Osteocyte (in vitro differentiated cells): ENCODE results near the gene DTX4. TPM values are rescaled to one million over a fixed set of nuclear protein-coding genes. Genes with fewer than 3 reads are reported as not detected.

Source experiments
- DNase-seq: peaks from one replicate; pipeline ENCODE4 v3.0.0; 2021; ENCODE audit warnings: mixed read lengths; ENCODE audit not compliant: unreplicated experiment; ENCODE audit errors: extremely low spot score
- H3K27ac Mint-ChIP-seq: one replicate; pipeline ENCODE4 v1.8.0; 2021; ENCODE audit warnings: mild to moderate bottlenecking, mixed read lengths; ENCODE audit not compliant: unreplicated experiment
- H3K27me3 Mint-ChIP-seq: one replicate; pipeline ENCODE4 v1.8.0; 2021; ENCODE audit warnings: mixed read lengths; ENCODE audit not compliant: unreplicated experiment
- H3K36me3 Mint-ChIP-seq: one replicate; pipeline ENCODE4 v1.8.0; 2021; ENCODE audit warnings: mixed read lengths; ENCODE audit not compliant: unreplicated experiment
- H3K4me1 Mint-ChIP-seq: one replicate; pipeline ENCODE4 v1.8.0; 2021; ENCODE audit warnings: mixed read lengths; ENCODE audit not compliant: unreplicated experiment
- H3K4me3 Mint-ChIP-seq: one replicate; pipeline ENCODE4 v1.8.0; 2021; ENCODE audit warnings: mild to moderate bottlenecking, moderate library complexity, mixed read lengths; ENCODE audit not compliant: unreplicated experiment
- H3K9me3 Mint-ChIP-seq: one replicate; pipeline ENCODE4 v1.8.0; 2021; ENCODE audit warnings: mixed read lengths; ENCODE audit not compliant: unreplicated experiment
- total RNA-seq: library from RNA; stranded (reverse); gene quantifications from 2 replicates; pipeline ENCODE4 v1.2.1, GENCODE V29; 2021
- TF ChIP-seq, protein P1 (sequence below): fragments of 200-600 bp; sonication (generic); IDR thresholded peaks from 2 replicates; pipeline ENCODE4 v1.5.0; 2021; ENCODE audit warnings: antibody characterized with exemption, mild to moderate bottlenecking, moderate library complexity

DTX4 gene
- total RNA-seq, 1 donor from 2014 or later = 2.7 TPM

DNA sequence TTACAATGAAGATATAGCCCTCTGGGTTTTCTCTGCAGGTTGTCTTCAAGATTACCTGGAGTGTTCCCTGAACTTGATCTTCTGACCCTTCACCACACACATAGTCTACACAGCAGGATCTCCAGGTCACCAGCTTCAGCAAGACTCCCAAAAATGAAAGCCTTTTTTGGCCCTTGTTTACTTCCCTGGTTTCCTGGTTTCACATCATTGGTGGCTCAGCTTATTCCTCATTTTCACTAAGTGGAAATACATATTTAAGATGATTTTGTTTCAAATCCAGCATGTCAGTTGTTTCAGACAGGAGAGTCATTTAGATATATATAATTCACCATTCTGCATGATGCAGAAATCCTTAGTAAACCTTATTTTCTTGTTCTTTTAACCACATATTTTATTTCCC is 82.4 kb downstream of the DTX4 start:
- no peaks in the 10 kb centered on the region for H3K9me3 Mint-ChIP-seq
- H3K36me3 Mint-ChIP-seq = no peaks in the 10 kb centered on the region
- no peaks in the 10 kb centered on the region for H3K4me1 Mint-ChIP-seq
- peaks cover 56% of the 10 kb centered on the region for H3K27me3 Mint-ChIP-seq
- no peak overlapping the region for H3K27ac Mint-ChIP-seq
- H3K4me3 Mint-ChIP-seq = no peak overlapping the region
- DNase-seq = no peak
- TF ChIP-seq, protein P1, sequence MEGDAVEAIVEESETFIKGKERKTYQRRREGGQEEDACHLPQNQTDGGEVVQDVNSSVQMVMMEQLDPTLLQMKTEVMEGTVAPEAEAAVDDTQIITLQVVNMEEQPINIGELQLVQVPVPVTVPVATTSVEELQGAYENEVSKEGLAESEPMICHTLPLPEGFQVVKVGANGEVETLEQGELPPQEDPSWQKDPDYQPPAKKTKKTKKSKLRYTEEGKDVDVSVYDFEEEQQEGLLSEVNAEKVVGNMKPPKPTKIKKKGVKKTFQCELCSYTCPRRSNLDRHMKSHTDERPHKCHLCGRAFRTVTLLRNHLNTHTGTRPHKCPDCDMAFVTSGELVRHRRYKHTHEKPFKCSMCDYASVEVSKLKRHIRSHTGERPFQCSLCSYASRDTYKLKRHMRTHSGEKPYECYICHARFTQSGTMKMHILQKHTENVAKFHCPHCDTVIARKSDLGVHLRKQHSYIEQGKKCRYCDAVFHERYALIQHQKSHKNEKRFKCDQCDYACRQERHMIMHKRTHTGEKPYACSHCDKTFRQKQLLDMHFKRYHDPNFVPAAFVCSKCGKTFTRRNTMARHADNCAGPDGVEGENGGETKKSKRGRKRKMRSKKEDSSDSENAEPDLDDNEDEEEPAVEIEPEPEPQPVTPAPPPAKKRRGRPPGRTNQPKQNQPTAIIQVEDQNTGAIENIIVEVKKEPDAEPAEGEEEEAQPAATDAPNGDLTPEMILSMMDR = no peak

DNA sequence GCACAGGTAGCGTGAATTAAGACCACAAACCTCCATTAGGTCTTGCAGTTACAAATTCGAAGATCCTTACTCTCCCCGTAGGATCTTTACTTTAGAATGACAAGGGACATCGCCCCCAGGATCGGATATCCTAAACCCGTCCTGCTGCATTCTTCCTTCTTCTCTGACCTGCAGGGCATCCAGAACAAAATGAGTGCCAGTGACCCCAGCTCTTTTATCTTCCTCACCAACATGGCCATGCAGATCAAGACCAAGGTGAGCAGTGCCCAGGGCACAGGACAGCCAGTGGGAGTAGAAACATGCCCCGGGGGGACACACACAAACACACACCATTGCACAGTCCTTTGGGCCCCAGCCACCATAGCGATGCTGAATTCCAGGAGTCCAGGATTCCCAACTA is 83.3 kb downstream of the DTX4 start:
- Mint-ChIP-seq H3K9me3 (no peaks in the 10 kb centered on the region), H3K27me3 (peaks cover 57% of the 10 kb centered on the region), H3K4me3 (no peak overlapping the region), H3K4me1 (no peaks in the 10 kb centered on the region), H3K36me3 (no peaks in the 10 kb centered on the region), H3K27ac (no peak overlapping the region)
- TF ChIP-seq, protein P1 = no peak
- DNase-seq = no peak

Other genes starting within 250 kb of the DTX4 start
- gene GLYATL1, start 232.6 kb upstream of the DTX4 start, total RNA-seq = not detected in 2 replicates
- gene GLYATL1B, start 85.8 kb upstream of the DTX4 start, total RNA-seq = not detected in 2 replicates
- 2.7 and 2.8 TPM in 2 replicates for gene FAM111B, start 64.9 kb upstream of the DTX4 start, total RNA-seq
- 43.0 and 48.5 TPM in 2 replicates for gene FAM111A, start 29.3 kb upstream of the DTX4 start, total RNA-seq
- gene MPEG1, start 40.8 kb downstream of the DTX4 start, total RNA-seq = not detected in 2 replicates
- not detected in 2 replicates for gene OR5AN1, start 186.8 kb downstream of the DTX4 start, total RNA-seq